GM18526 (cell line): Measurements from ENCODE around the gene U2AF1L4.
A peak's percentile ranks its signal among the peaks of the same experiment; 100 is the strongest.

Experiments
- POLR2A ChIP-seq: IDR thresholded peaks from 3 replicates; pipeline ENCODE4 v1.6.1; 2011; ENCODE audit not compliant: insufficient read length; ENCODE audit errors: extremely low read depth

Gene U2AF1L4

GRCh38 chr19:35717665-35718344 is 27.4 kb downstream of the U2AF1L4 start, which contains the start of gene KMT2B:
Gene KMT2B (plus strand): TSS chr19:35718003. CDS start chr19:35718019, 16 bp downstream.
- TF ChIP-seq POLR2A, result peak; percentile 56

GRCh38 chr19:35716801-35717664 is 28.2 kb downstream of the U2AF1L4 start:
- TF ChIP-seq POLR2A, result no peak

GRCh38 chr19:35715981-35716800 is 29.0 kb downstream of the U2AF1L4 start:
- TF ChIP-seq POLR2A, result no peak

- no peak for TF ChIP-seq POLR2A
These were observed 29.8 kb downstream of the U2AF1L4 start for GRCh38 chr19:35715355-35715809.

GRCh38 chr19:35714601-35715354 is 30.4 kb downstream of the U2AF1L4 start:
- no peak for TF ChIP-seq POLR2A

GRCh38 chr19:35713904-35714495 is 31.2 kb downstream of the U2AF1L4 start:
- no peak for TF ChIP-seq POLR2A

- no peak for TF ChIP-seq POLR2A
These were observed 31.7 kb downstream of the U2AF1L4 start for GRCh38 chr19:35713506-35713850.

GRCh38 chr19:35712567-35713505 is 32.4 kb downstream of the U2AF1L4 start:
- TF ChIP-seq POLR2A, result peak; percentile 79

GRCh38 chr19:35710784-35711723 is 34.2 kb downstream of the U2AF1L4 start:
- peak; percentile 54 for TF ChIP-seq POLR2A

GRCh38 chr19:35708391-35708790 is 36.8 kb downstream of the U2AF1L4 start:
- no peak for TF ChIP-seq POLR2A

- TF ChIP-seq POLR2A, result no peak
These were observed 41.0 kb downstream of the U2AF1L4 start, which contains the start of gene ZBTB32 for GRCh38 chr19:35704218-35704617. Gene ZBTB32 (plus strand): TSS chr19:35704558. CDS start chr19:35714627, 10,069 bp downstream.

- TF ChIP-seq POLR2A, result no peak
These were observed 41.9 kb downstream of the U2AF1L4 start for GRCh38 chr19:35703343-35703742.
